ENCODE measurements around the gene RFPL4A.
A peak's percentile ranks its signal among the peaks of the same experiment; 100 is the strongest.

Gene RFPL4A

GRCh38 chr19:55809381-55810058 lies 50.6 kb downstream of the RFPL4A start:
- peak; percentile 57 for DNase-seq (ENCODE audit: low spot score)

DNA sequence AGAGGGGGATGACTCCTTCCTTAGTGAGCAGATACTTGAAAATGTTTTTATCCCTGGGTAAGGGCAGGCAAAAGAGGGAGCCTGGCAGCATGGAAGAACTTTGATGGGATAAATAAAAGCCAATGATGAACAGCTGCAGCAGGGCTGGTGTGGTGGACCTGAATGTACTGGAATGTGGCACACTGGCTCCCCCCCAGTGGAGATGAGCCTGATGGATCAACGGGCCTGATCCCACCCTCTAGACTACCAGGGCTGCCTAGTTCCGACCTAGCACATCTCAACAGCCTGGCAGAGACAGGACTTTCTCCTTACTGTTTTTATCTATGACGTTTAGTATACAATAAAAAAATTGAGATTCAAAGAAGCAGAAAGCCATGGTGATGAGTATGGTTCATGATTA lies 52.4 kb downstream of the RFPL4A start:
- no peak for DNase-seq (ENCODE audit: low spot score)

DNA sequence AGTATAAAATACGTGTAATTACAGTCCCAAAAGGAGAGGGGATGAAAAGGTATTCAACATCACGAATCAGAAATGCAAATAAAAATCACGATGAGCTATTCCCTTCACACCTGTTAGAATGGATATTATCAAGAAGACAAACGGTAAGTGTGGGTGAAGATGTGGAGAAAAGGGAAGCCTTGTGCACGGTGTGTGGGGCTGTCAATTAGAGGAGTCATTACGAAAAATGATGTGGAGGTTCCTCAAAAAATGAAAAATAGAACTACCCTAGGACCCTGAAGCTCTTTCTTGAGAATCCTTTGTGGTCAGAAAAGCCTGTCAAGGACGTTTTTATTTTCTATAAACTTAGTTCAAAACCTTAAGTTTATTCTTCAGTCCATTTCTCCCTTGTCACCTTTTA lies 53.6 kb downstream of the RFPL4A start:
- DNase-seq (ENCODE audit: low spot score): no peak

Data from AG20443 (cell line).